Measurements from ENCODE around the gene PPM1G.

PPM1G gene

GRCh38 chr2:27421660-27422250 lies 12.4 kb upstream of the PPM1G start:
- intact Hi-C loops (cut with DNase I) = no loop called here
- peak in 1 of 10 donors; percentile 37 for DNase-seq

GRCh38 chr2:27420996-27421395 lies 11.6 kb upstream of the PPM1G start:
- DNase-seq = no peak
- intact Hi-C loops (cut with DNase I) = no loop called here

- DNase-seq = no peak
- intact Hi-C loops (cut with DNase I) = no loop called here
These were observed 6.8 kb upstream of the PPM1G start for GRCh38 chr2:27416151-27416550.

GRCh38 chr2:27412419-27413152 lies 3.2 kb upstream of the PPM1G start:
- no peak for DNase-seq
- intact Hi-C loops (cut with DNase I) = no loop called here

- intact Hi-C loops (cut with DNase I) = loop anchor here (1.0 to 2.0 kb wide), 3 partner anchors 20 to 38 kb away; partner anchors contain the start of genes EIF2B4, NRBP1, SNX17 and ZNF513
- no peak for DNase-seq
These were observed 630 bp downstream of the PPM1G start for GRCh38 chr2:27408601-27409320.

GRCh38 chr2:27407798-27408491 lies 1.4 kb downstream of the PPM1G start:
- intact Hi-C loops (cut with DNase I) = loop anchor here (2.0 kb wide), 1 partner anchor 27 kb away; the partner anchor contains the start of gene ZNF513
- no peak for DNase-seq

GRCh38 chr2:27400348-27401135 lies 8.8 kb downstream of the PPM1G start:
- no peak for DNase-seq
- intact Hi-C loops (cut with DNase I) = no loop called here

- intact Hi-C loops (cut with DNase I) = no loop called here
- DNase-seq = no peak
These were observed 10.4 kb downstream of the PPM1G start for GRCh38 chr2:27398962-27399361.

GRCh38 chr2:27393225-27393624 lies 16.2 kb downstream of the PPM1G start:
- intact Hi-C loops (cut with DNase I) = no loop called here
- peak in 1 of 10 donors; percentile 84 for DNase-seq

- intact Hi-C loops (cut with DNase I) = no loop called here
These were observed 18.3 kb downstream of the PPM1G start for GRCh38 chr2:27390822-27391679.

GRCh38 chr2:27381577-27382181 lies 27.7 kb downstream of the PPM1G start:
- DNase-seq = no peak
- intact Hi-C loops (cut with DNase I) = loop anchor here (2.0 to 5.0 kb wide), 2 partner anchors 27 to 46 kb away; partner anchors contain the start of genes NRBP1 and PPM1G

More at GRCh38 chr2:27390822-27391679, 18.3 kb downstream of the PPM1G start:
- no peak for DNase-seq

GRCh38 chr2:27380626-27381545 lies 28.5 kb downstream of the PPM1G start, which contains the start of gene ZNF513:
Gene ZNF513, minus strand, starts transcription at chr2:27380734. Its CDS starts 208 bp downstream, at chr2:27380526.
- intact Hi-C loops (cut with DNase I) = loop anchor here (1.0 to 5.0 kb wide), 3 partner anchors 11 to 46 kb away; partner anchors contain the start of genes EIF2B4, NRBP1, PPM1G and SNX17

GRCh38 chr2:27379836-27380625 lies 29.4 kb downstream of the PPM1G start:
- intact Hi-C loops (cut with DNase I) = loop anchor here (1.0 to 5.0 kb wide), 3 partner anchors 10 to 47 kb away; partner anchors contain the start of genes EIF2B4, NRBP1, PPM1G and SNX17

More at GRCh38 chr2:27380626-27381545, 28.5 kb downstream of the PPM1G start, which contains the start of gene ZNF513:
- DNase-seq = peak; percentile 97 to 100 (median 98)

GRCh38 chr2:27379383-27379835 lies 30.0 kb downstream of the PPM1G start:
- no peak for DNase-seq
- intact Hi-C loops (cut with DNase I) = no loop called here

More at GRCh38 chr2:27379836-27380625, 29.4 kb downstream of the PPM1G start:
- DNase-seq = peak; percentile 55 to 96 (median 72)

- intact Hi-C loops (cut with DNase I) = no loop called here
- DNase-seq = no peak
These were observed 30.5 kb downstream of the PPM1G start for GRCh38 chr2:27378809-27379290.

All from posterior cingulate gyrus (tissue), 11 donors.